ENCODE results near the gene ABCB1. TPM values are rescaled to one million over a fixed set of nuclear protein-coding genes. Genes with fewer than 3 reads are reported as not detected.
"Not testable (repeated sequence)": the region's sequence is repeated elsewhere in the genome, so short reads cannot be mapped to it uniquely, and the experiment has no call there.

The ABCB1 gene
- total RNA-seq, 1 experiment from 2014 or later = not detected

GRCh38 chr7:87483131-87483530 lies 117.6 kb downstream of the ABCB1 start:
- no peak for DNase-seq
- Histone ChIP-seq H3K36me3 (replicated peaks; ENCODE audit: control insufficient read depth, insufficient read depth, low read length) (no peaks in the 10 kb centered on the region), H3K27me3 (ENCODE audit: control insufficient read depth, insufficient read depth, low read length) (no peaks in the 10 kb centered on the region), H3K4me3 (ENCODE audit: insufficient read depth, low read depth, low read length) (no peak overlapping the region)

- H3K4me3 ChIP-seq (ENCODE audit: insufficient read depth, low read depth, low read length) = no peak overlapping the region
- no peaks in the 10 kb centered on the region for H3K36me3 ChIP-seq (replicated peaks; ENCODE audit: control insufficient read depth, insufficient read depth, low read length)
- DNase-seq = no peak
- H3K27me3 ChIP-seq (ENCODE audit: control insufficient read depth, insufficient read depth, low read length) = peaks cover 4% of the 10 kb centered on the region; the same call in 1 of the 2 replicates
Observed at GRCh38 chr7:87482115-87482514, 118.6 kb downstream of the ABCB1 start.

- DNase-seq = no peak
- H3K27me3 ChIP-seq (ENCODE audit: control insufficient read depth, insufficient read depth, low read length) = peaks cover 16% of the 10 kb centered on the region
- no peaks in the 10 kb centered on the region for H3K36me3 ChIP-seq (replicated peaks; ENCODE audit: control insufficient read depth, insufficient read depth, low read length)
- H3K4me3 ChIP-seq (ENCODE audit: insufficient read depth, low read depth, low read length) = no peak overlapping the region
Observed at GRCh38 chr7:87480386-87480785, 120.3 kb downstream of the ABCB1 start.

GRCh38 chr7:87479951-87480350 lies 120.7 kb downstream of the ABCB1 start:
- DNase-seq = no peak
- Histone ChIP-seq H3K27me3 (ENCODE audit: control insufficient read depth, insufficient read depth, low read length) (peaks cover 20% of the 10 kb centered on the region), H3K36me3 (replicated peaks; ENCODE audit: control insufficient read depth, insufficient read depth, low read length) (no peaks in the 10 kb centered on the region), H3K4me3 (ENCODE audit: insufficient read depth, low read depth, low read length) (no peak overlapping the region)

- DNase-seq = no peak
- H3K27me3 ChIP-seq (ENCODE audit: control insufficient read depth, insufficient read depth, low read length) = peaks cover 28% of the 10 kb centered on the region
- peak overlapping the region; percentile 50 for H3K4me3 ChIP-seq (ENCODE audit: insufficient read depth, low read depth, low read length)
- no peaks in the 10 kb centered on the region for H3K36me3 ChIP-seq (replicated peaks; ENCODE audit: control insufficient read depth, insufficient read depth, low read length)
Observed at GRCh38 chr7:87476179-87476557, 124.5 kb downstream of the ABCB1 start.

- Histone ChIP-seq H3K36me3 (replicated peaks; ENCODE audit: control insufficient read depth, insufficient read depth, low read length) (no peaks in the 10 kb centered on the region), H3K4me3 (ENCODE audit: insufficient read depth, low read depth, low read length) (peak within 1 kb of the TSS; percentile 50), H3K27me3 (ENCODE audit: control insufficient read depth, insufficient read depth, low read length) (peaks cover 28% of the 10 kb centered on the region)
- DNase-seq = peak; percentile 66
Observed at GRCh38 chr7:87475359-87476178, 125.1 kb downstream of the ABCB1 start, which contains the start of gene ABCB4. Gene ABCB4 (minus strand): TSS chr7:87475680. CDS start chr7:87475465, 215 bp downstream.

- no peaks in the 10 kb centered on the region for H3K36me3 ChIP-seq (replicated peaks; ENCODE audit: control insufficient read depth, insufficient read depth, low read length)
- DNase-seq = peak; percentile 19
- peaks cover 28% of the 10 kb centered on the region for H3K27me3 ChIP-seq (ENCODE audit: control insufficient read depth, insufficient read depth, low read length)
- peak overlapping the region; percentile 50 for H3K4me3 ChIP-seq (ENCODE audit: insufficient read depth, low read depth, low read length)
Observed at GRCh38 chr7:87474533-87475358, 125.9 kb downstream of the ABCB1 start.

- no peak for DNase-seq
- peaks cover 28% of the 10 kb centered on the region for H3K27me3 ChIP-seq (ENCODE audit: control insufficient read depth, insufficient read depth, low read length)
Observed at GRCh38 chr7:87473986-87474385, 126.7 kb downstream of the ABCB1 start.

GRCh38 chr7:87473192-87473591 lies 127.5 kb downstream of the ABCB1 start:
- Histone ChIP-seq H3K27me3 (ENCODE audit: control insufficient read depth, insufficient read depth, low read length) (peaks cover 28% of the 10 kb centered on the region), H3K36me3 (replicated peaks; ENCODE audit: control insufficient read depth, insufficient read depth, low read length) (no peaks in the 10 kb centered on the region), H3K4me3 (ENCODE audit: insufficient read depth, low read depth, low read length) (no peak overlapping the region)
- DNase-seq = no peak

More at GRCh38 chr7:87473986-87474385, 126.7 kb downstream of the ABCB1 start:
- Histone ChIP-seq H3K36me3 (replicated peaks; ENCODE audit: control insufficient read depth, insufficient read depth, low read length) (no peaks in the 10 kb centered on the region), H3K4me3 (ENCODE audit: insufficient read depth, low read depth, low read length) (no peak overlapping the region)

GRCh38 chr7:87471473-87471872 lies 129.2 kb downstream of the ABCB1 start:
- no peak for DNase-seq
- H3K27me3 ChIP-seq (ENCODE audit: control insufficient read depth, insufficient read depth, low read length) = peaks cover 21% of the 10 kb centered on the region
- no peaks in the 10 kb centered on the region for H3K36me3 ChIP-seq (replicated peaks; ENCODE audit: control insufficient read depth, insufficient read depth, low read length)
- H3K4me3 ChIP-seq (ENCODE audit: insufficient read depth, low read depth, low read length) = no peak overlapping the region

GRCh38 chr7:87469204-87469603 lies 131.5 kb downstream of the ABCB1 start:
- DNase-seq; H3K4me3 ChIP-seq (ENCODE audit: insufficient read depth, low read depth, low read length); H3K27me3 ChIP-seq (ENCODE audit: control insufficient read depth, insufficient read depth, low read length); H3K36me3 ChIP-seq (replicated peaks; ENCODE audit: control insufficient read depth, insufficient read depth, low read length): not testable (repeated sequence)

- not testable (repeated sequence) for H3K4me3 ChIP-seq (ENCODE audit: insufficient read depth, low read depth, low read length); H3K27me3 ChIP-seq (ENCODE audit: control insufficient read depth, insufficient read depth, low read length); H3K36me3 ChIP-seq (replicated peaks; ENCODE audit: control insufficient read depth, insufficient read depth, low read length); DNase-seq
Observed at GRCh38 chr7:87465534-87465880, 135.2 kb downstream of the ABCB1 start.

GRCh38 chr7:87464830-87465533 lies 135.7 kb downstream of the ABCB1 start:
- not testable (repeated sequence) for H3K27me3 ChIP-seq (ENCODE audit: control insufficient read depth, insufficient read depth, low read length); DNase-seq; H3K36me3 ChIP-seq (replicated peaks; ENCODE audit: control insufficient read depth, insufficient read depth, low read length)
- H3K4me3 ChIP-seq (ENCODE audit: insufficient read depth, low read depth, low read length) = peak overlapping the region; percentile 37

- Histone ChIP-seq H3K36me3 (replicated peaks; ENCODE audit: control insufficient read depth, insufficient read depth, low read length) (no peaks in the 10 kb centered on the region), H3K27me3 (ENCODE audit: control insufficient read depth, insufficient read depth, low read length) (no peaks in the 10 kb centered on the region; the same call in 1 of the 2 replicates), H3K4me3 (ENCODE audit: insufficient read depth, low read depth, low read length) (no peak overlapping the region)
- no peak for DNase-seq
Observed at GRCh38 chr7:87463982-87464381, 136.7 kb downstream of the ABCB1 start.

All from H7 (cell line).